Stimulated activated CD4-positive, alpha-beta T cell treated with anti-CD3 and anti-CD28 coated beads, Interleukin-12 subunit alpha, Interleukin-12 subunit beta, amount 100 ng/mL, for 24 hours (primary cell): ENCODE results near the gene MIF.
"Not testable (repeated sequence)": the region's sequence is repeated elsewhere in the genome, so short reads cannot be mapped to it uniquely, and the experiment has no call there.

Experiments used
- DNase-seq, 2 experiments: peaks; one replicate each; pipeline ENCODE4 v3.0.0-alpha.2; 2020; ENCODE audit warnings: low read depth in 2 of 2

The MIF gene

GRCh38 chr22:23893945-23894709 lies at the start of gene MIF:
MIF (plus strand) TSS chr22:23894383; CDS start chr22:23894475, 92 bp downstream.
- peak; percentile 96 to 97 for DNase-seq

GRCh38 chr22:23844739-23845202 lies 49.4 kb upstream of the MIF start:
- DNase-seq, result no peak

- DNase-seq, result no peak
These were observed 48.7 kb upstream of the MIF start for GRCh38 chr22:23845265-23846080.

GRCh38 chr22:23846081-23846469 lies 48.1 kb upstream of the MIF start:
- no peak for DNase-seq

- no peak for DNase-seq
These were observed 46.8 kb upstream of the MIF start for GRCh38 chr22:23847310-23847920.

- no peak for DNase-seq
These were observed 46.0 kb upstream of the MIF start for GRCh38 chr22:23847991-23848864.

GRCh38 chr22:23849009-23850006 lies 44.9 kb upstream of the MIF start:
- DNase-seq, result peak; percentile 66 to 84

GRCh38 chr22:23850136-23850611 lies 44.0 kb upstream of the MIF start:
- no peak for DNase-seq

GRCh38 chr22:23856721-23857605 lies 37.2 kb upstream of the MIF start:
- peak in 1 of 2 experiments; percentile 15 for DNase-seq

- DNase-seq, result peak; percentile 85 to 93
These were observed 36.3 kb upstream of the MIF start, which contains the start of gene SLC2A11 for GRCh38 chr22:23857606-23858483. SLC2A11 (plus strand) TSS chr22:23857875; CDS start chr22:23858000, 125 bp downstream.

GRCh38 chr22:23858484-23858815 lies 35.7 kb upstream of the MIF start:
- no peak for DNase-seq

- no peak for DNase-seq
These were observed 35.0 kb upstream of the MIF start for GRCh38 chr22:23859201-23859600.

GRCh38 chr22:23860187-23860586 lies 34.0 kb upstream of the MIF start:
- not testable (repeated sequence) for DNase-seq

GRCh38 chr22:23862103-23862502 lies 32.1 kb upstream of the MIF start:
- DNase-seq, result no peak

- DNase-seq, result not testable (repeated sequence)
These were observed 29.6 kb upstream of the MIF start for GRCh38 chr22:23864499-23865154.

- no peak for DNase-seq
These were observed 25.6 kb upstream of the MIF start for GRCh38 chr22:23868580-23868979.

- DNase-seq, result no peak
These were observed 19.3 kb upstream of the MIF start for GRCh38 chr22:23874871-23875270.
